Measurements from ENCODE around the gene GPR62.
A peak's percentile ranks its signal among the peaks of the same experiment; 100 is the strongest.
"Not testable (repeated sequence)": the region's sequence is repeated elsewhere in the genome, so short reads cannot be mapped to it uniquely, and the experiment has no call there.

The GPR62 gene

GRCh38 chr3:51987568-51987967 lies 32.4 kb downstream of the GPR62 start:
- no peak for TF ChIP-seq CTCF (IDR thresholded peaks at IDR 0.05; ENCODE audit: borderline replicate concordance, insufficient read depth, low read depth, low read length)

GRCh38 chr3:51988286-51989146 lies 33.3 kb downstream of the GPR62 start:
- TF ChIP-seq CTCF (IDR thresholded peaks at IDR 0.05; ENCODE audit: borderline replicate concordance, insufficient read depth, low read depth, low read length) = no peak
- H3K4me3 ChIP-seq (ENCODE audit: low read depth, low read length) = no peak overlapping the region

More at GRCh38 chr3:51987568-51987967, 32.4 kb downstream of the GPR62 start:
- no peak overlapping the region for H3K4me3 ChIP-seq (ENCODE audit: low read depth, low read length)

- H3K4me3 ChIP-seq (ENCODE audit: low read depth, low read length) = not testable (repeated sequence)
Measured at GRCh38 chr3:51990501-51990971, 35.4 kb downstream of the GPR62 start.

- TF ChIP-seq CTCF (IDR thresholded peaks at IDR 0.05; ENCODE audit: borderline replicate concordance, insufficient read depth, low read depth, low read length) = no peak
- no peak overlapping the region for H3K4me3 ChIP-seq (ENCODE audit: low read depth, low read length)
Measured at GRCh38 chr3:51992017-51992682, 37.0 kb downstream of the GPR62 start.

GRCh38 chr3:51993657-51994056 lies 38.5 kb downstream of the GPR62 start:
- not testable (repeated sequence) for H3K4me3 ChIP-seq (ENCODE audit: low read depth, low read length)

GRCh38 chr3:51994530-51994929 lies 39.3 kb downstream of the GPR62 start:
- peak overlapping the region; percentile 99 for H3K4me3 ChIP-seq (ENCODE audit: low read depth, low read length)
- TF ChIP-seq CTCF (IDR thresholded peaks at IDR 0.05; ENCODE audit: borderline replicate concordance, insufficient read depth, low read depth, low read length) = no peak

GRCh38 chr3:51995346-51996163 lies 40.4 kb downstream of the GPR62 start, which contains the start of gene RPL29:
TSS of gene RPL29 (minus strand) at chr3:51995895. CDS start at chr3:51995461, 434 bp downstream.
- no peak for TF ChIP-seq CTCF (IDR thresholded peaks at IDR 0.05; ENCODE audit: borderline replicate concordance, insufficient read depth, low read depth, low read length)
- H3K4me3 ChIP-seq (ENCODE audit: low read depth, low read length) = peak within 1 kb of the TSS; percentile 99
